Measurements from ENCODE around the gene TPO.

Gene TPO

DNA sequence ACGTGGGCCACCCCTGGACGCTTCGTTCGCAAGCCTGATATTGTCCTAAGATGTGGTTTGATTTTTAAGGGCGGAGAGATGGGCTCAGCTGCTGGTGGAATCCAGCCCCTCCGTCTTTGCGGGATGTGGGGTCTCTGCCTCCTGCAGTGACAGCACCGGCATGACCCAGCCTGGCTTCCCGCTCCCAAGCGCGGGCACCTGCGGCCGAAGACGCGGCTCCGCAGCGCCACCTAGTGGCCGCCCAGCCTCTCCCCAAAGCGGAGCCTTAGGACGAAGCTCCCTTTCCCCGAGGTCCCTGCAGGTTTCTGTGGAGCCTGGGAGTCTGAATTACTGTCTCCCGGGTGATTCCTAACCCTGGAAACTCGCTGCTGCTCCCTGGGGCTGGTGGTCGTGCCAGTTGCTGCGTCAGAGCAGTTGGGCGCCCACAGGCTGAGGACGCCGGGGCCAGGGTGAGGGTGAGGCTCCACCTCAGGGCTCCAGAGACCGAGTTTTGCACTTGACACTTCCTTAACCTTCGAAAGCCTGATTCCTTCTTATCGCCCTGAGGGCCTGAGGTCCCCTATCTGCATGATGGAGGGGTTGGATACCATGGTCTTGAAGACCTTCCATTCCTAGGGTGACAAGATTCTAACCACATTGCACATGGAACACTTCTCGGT, 137.5 kb downstream of the TPO start:
- H3K27ac ChIP-seq (ENCODE audit: low read depth in 2 of 2, low read length in 2 of 2), result no peak overlapping the region
- no peak overlapping the region for H3K4me3 ChIP-seq (ENCODE audit: low read length in 2 of 2)
- no peaks in the 10 kb centered on the region for H3K36me3 ChIP-seq (ENCODE audit: control insufficient read depth in 2 of 2, insufficient read depth in 2 of 2, low read length in 2 of 2)
- no peak overlapping the region for H3K9ac ChIP-seq (ENCODE audit: low read depth in 1 of 2, low read length in 2 of 2)
- no peaks in the 10 kb centered on the region for H3K4me1 ChIP-seq (ENCODE audit: control insufficient read depth in 2 of 2, insufficient read depth in 2 of 2, low read length in 2 of 2)
- no peaks in the 10 kb centered on the region for H3K9me3 ChIP-seq (ENCODE audit: control insufficient read depth in 2 of 2, low read length in 2 of 2)
- peaks cover 0 to 2% of the 10 kb centered on the region in 2 donors for H3K27me3 ChIP-seq (ENCODE audit: control insufficient read depth in 2 of 2, insufficient read depth in 2 of 2, low read length in 2 of 2)

DNA sequence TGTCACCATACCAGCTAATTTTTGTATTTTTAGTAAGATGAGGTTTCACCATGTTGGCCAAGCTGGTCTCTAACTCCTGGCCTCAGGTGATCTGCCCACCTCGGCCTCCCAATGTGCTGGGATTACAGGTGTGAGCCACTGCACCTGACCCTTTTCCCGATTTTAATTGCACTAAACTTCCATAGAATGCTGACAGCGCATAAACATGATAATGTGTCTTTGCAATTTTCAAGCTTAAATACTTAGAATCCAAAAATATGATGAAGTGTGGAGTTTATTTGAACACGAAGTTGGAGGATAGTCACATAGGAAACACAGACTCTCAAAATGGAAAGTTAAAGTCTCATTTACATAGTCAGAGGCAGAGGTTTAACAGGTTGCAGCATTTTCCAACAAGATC, 138.6 kb downstream of the TPO start:
- H3K27ac ChIP-seq (ENCODE audit: low read depth in 2 of 2, low read length in 2 of 2), result no peak overlapping the region
- H3K9ac ChIP-seq (ENCODE audit: low read depth in 1 of 2, low read length in 2 of 2), result no peak overlapping the region
- H3K36me3 ChIP-seq (ENCODE audit: control insufficient read depth in 2 of 2, insufficient read depth in 2 of 2, low read length in 2 of 2), result no peaks in the 10 kb centered on the region
- no peaks in the 10 kb centered on the region for H3K27me3 ChIP-seq (ENCODE audit: control insufficient read depth in 2 of 2, insufficient read depth in 2 of 2, low read length in 2 of 2)
- H3K9me3 ChIP-seq (ENCODE audit: control insufficient read depth in 2 of 2, low read length in 2 of 2), result no peaks in the 10 kb centered on the region
- no peaks in the 10 kb centered on the region for H3K4me1 ChIP-seq (ENCODE audit: control insufficient read depth in 2 of 2, insufficient read depth in 2 of 2, low read length in 2 of 2)
- no peak overlapping the region for H3K4me3 ChIP-seq (ENCODE audit: low read length in 2 of 2)

DNA sequence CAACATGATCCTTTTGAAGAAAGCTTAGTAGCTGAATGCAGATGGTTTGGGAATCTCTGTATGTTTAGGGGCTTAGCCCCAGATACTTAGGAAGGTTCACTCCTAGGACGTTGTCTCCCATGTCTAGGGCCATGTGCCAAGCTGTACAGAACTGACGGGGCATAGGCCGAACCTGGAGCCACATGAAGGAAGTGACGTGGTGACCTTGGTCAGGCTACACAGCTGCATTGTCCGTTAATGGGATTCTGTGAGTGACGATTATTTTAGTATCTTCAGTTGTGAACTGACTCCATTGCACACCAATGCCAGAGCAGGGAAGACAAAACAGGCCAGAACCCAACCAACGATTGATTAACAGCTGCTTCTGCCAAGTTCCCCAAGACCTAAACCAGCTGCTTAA, 139.3 kb downstream of the TPO start:
- Histone ChIP-seq H3K4me1 (ENCODE audit: control insufficient read depth in 2 of 2, insufficient read depth in 2 of 2, low read length in 2 of 2) (no peaks in the 10 kb centered on the region), H3K27ac (ENCODE audit: low read depth in 2 of 2, low read length in 2 of 2) (no peak overlapping the region)

DNA sequence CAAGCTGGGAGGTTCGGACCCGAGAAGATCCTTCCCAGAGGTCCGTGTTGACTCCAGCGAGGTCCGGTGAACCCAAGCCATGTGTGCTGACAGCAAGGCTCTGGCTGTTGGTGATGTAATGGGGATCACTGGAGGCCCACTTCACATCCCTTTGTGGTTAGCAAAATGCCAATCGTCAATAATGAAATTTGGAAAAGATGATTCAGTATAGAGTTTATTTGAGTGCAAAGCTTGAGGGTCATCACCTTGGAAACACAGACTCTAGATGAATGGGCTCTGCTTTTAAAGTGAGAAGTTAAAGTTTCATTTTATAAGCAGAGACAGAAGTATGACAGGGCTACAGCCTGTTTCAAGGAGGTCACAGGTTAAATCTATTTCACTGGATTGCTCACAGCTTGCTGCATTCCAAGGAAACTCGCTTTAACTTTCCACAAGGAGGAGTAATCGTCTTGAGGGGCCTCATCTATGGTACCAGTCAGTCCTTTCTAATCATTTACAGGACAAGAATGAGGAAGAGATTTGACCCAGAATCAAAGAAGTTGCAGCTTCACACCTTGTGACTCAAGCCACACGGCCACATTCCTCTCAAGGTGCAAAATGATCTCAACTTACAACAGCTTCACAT, 140.5 kb downstream of the TPO start:
- H3K36me3 ChIP-seq (ENCODE audit: control insufficient read depth in 2 of 2, insufficient read depth in 2 of 2, low read length in 2 of 2), result no peaks in the 10 kb centered on the region
- H3K9ac ChIP-seq (ENCODE audit: low read depth in 1 of 2, low read length in 2 of 2), result no peak overlapping the region
- no peaks in the 10 kb centered on the region for H3K4me1 ChIP-seq (ENCODE audit: control insufficient read depth in 2 of 2, insufficient read depth in 2 of 2, low read length in 2 of 2)
- no peak overlapping the region for H3K4me3 ChIP-seq (ENCODE audit: low read length in 2 of 2)
- H3K27me3 ChIP-seq (ENCODE audit: control insufficient read depth in 2 of 2, insufficient read depth in 2 of 2, low read length in 2 of 2), result no peaks in the 10 kb centered on the region
- H3K27ac ChIP-seq (ENCODE audit: low read depth in 2 of 2, low read length in 2 of 2), result no peak overlapping the region
- no peaks in the 10 kb centered on the region for H3K9me3 ChIP-seq (ENCODE audit: control insufficient read depth in 2 of 2, low read length in 2 of 2)

More for the DNA sequence above, 139.3 kb downstream of the TPO start:
- Histone ChIP-seq H3K9me3 (ENCODE audit: control insufficient read depth in 2 of 2, low read length in 2 of 2) (no peaks in the 10 kb centered on the region), H3K36me3 (ENCODE audit: control insufficient read depth in 2 of 2, insufficient read depth in 2 of 2, low read length in 2 of 2) (no peaks in the 10 kb centered on the region), H3K9ac (ENCODE audit: low read depth in 1 of 2, low read length in 2 of 2) (no peak overlapping the region), H3K27me3 (ENCODE audit: control insufficient read depth in 2 of 2, insufficient read depth in 2 of 2, low read length in 2 of 2) (no peaks in the 10 kb centered on the region), H3K4me3 (ENCODE audit: low read length in 2 of 2) (no peak overlapping the region)

DNA sequence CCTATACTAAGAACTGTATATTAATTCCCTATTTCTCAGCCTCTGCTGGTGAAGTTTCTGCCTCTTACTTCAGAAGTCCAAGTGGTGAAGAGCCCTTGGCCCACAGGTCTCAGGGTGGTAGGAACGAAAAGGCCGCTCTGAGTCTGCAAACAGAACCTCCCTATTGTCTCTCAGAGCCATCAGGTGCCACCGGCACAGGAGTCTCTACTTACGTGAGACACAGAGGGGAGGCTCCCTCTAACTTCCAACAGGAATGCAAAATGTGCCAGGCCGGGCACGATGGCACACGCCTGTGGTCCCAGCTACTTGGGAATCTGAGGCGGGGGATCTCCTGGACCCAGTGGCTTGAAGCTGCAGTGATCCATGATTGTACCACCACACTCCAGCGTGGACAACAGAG, 143.0 kb downstream of the TPO start:
- Histone ChIP-seq H3K36me3 (ENCODE audit: control insufficient read depth in 2 of 2, insufficient read depth in 2 of 2, low read length in 2 of 2) (no peaks in the 10 kb centered on the region), H3K9me3 (ENCODE audit: control insufficient read depth in 2 of 2, low read length in 2 of 2) (no peaks in the 10 kb centered on the region), H3K4me3 (ENCODE audit: low read length in 2 of 2) (no peak overlapping the region), H3K4me1 (ENCODE audit: control insufficient read depth in 2 of 2, insufficient read depth in 2 of 2, low read length in 2 of 2) (no peaks in the 10 kb centered on the region), H3K9ac (ENCODE audit: low read depth in 1 of 2, low read length in 2 of 2) (no peak overlapping the region), H3K27me3 (ENCODE audit: control insufficient read depth in 2 of 2, insufficient read depth in 2 of 2, low read length in 2 of 2) (no peaks in the 10 kb centered on the region), H3K27ac (ENCODE audit: low read depth in 2 of 2, low read length in 2 of 2) (no peak overlapping the region)

DNA sequence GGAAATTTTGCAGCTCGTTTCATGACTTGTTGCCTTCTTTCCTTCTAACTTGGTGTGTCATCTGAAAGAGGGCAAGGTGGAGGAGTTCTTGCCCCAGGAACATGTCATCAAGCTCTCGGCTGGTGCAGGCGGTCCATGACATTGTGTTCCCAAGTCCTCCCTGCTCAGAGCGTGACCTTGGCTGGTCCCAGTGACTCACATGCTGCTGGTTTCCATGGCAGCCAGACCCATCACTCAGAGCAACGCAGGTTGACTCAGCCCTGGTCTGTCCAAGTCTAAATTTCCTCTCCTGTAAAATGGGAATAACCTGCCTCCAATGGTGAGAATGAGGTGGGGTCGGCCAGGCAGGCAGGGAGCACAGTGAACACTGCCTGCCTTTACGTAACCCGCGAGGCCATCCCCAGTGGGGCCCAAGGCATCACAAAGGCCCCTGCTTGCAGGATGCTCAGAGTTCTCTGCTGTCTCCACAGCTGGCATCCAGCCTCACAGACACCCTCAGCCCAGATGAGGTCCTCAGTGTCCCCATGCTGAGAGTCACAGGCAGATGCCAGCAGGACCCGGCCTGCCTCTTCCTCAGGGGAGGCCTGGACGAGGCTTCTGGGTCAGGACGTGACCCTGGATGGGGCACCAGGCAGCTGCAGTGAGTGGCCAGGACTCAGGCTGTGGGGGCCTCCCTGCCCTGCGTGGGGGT, 143.7 kb downstream of the TPO start:
- H3K36me3 ChIP-seq (ENCODE audit: control insufficient read depth in 2 of 2, insufficient read depth in 2 of 2, low read length in 2 of 2), result no peaks in the 10 kb centered on the region
- H3K27ac ChIP-seq (ENCODE audit: low read depth in 2 of 2, low read length in 2 of 2), result no peak overlapping the region
- H3K27me3 ChIP-seq (ENCODE audit: control insufficient read depth in 2 of 2, insufficient read depth in 2 of 2, low read length in 2 of 2), result no peaks in the 10 kb centered on the region

DNA sequence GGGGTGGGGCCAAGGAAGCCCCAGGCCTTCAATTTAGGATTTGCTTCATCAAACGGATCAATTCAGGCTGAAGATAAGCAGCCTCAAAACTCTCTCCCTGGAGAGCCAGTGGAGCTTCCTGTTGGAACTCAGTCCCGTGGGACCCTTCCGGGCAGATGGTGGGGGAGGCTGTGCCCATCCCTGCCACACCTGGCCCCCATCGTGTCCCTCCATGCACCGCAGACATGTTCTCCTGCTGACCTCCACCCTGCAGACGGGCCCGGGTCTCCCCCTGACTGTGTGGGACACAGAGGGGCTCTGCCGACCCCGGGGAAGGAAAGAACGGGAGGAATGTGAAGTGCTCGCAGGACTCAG, 144.2 kb downstream of the TPO start:
- Histone ChIP-seq H3K4me3 (ENCODE audit: low read length in 2 of 2) (no peak overlapping the region), H3K9me3 (ENCODE audit: control insufficient read depth in 2 of 2, low read length in 2 of 2) (no peaks in the 10 kb centered on the region), H3K36me3 (ENCODE audit: control insufficient read depth in 2 of 2, insufficient read depth in 2 of 2, low read length in 2 of 2) (no peaks in the 10 kb centered on the region), H3K9ac (ENCODE audit: low read depth in 1 of 2, low read length in 2 of 2) (no peak overlapping the region), H3K4me1 (ENCODE audit: control insufficient read depth in 2 of 2, insufficient read depth in 2 of 2, low read length in 2 of 2) (no peaks in the 10 kb centered on the region), H3K27ac (ENCODE audit: low read depth in 2 of 2, low read length in 2 of 2) (no peak overlapping the region), H3K27me3 (ENCODE audit: control insufficient read depth in 2 of 2, insufficient read depth in 2 of 2, low read length in 2 of 2) (no peaks in the 10 kb centered on the region)

More for the DNA sequence above, 143.7 kb downstream of the TPO start:
- Histone ChIP-seq H3K4me3 (ENCODE audit: low read length in 2 of 2) (no peak overlapping the region), H3K9me3 (ENCODE audit: control insufficient read depth in 2 of 2, low read length in 2 of 2) (no peaks in the 10 kb centered on the region), H3K4me1 (ENCODE audit: control insufficient read depth in 2 of 2, insufficient read depth in 2 of 2, low read length in 2 of 2) (no peaks in the 10 kb centered on the region), H3K9ac (ENCODE audit: low read depth in 1 of 2, low read length in 2 of 2) (no peak overlapping the region)

DNA sequence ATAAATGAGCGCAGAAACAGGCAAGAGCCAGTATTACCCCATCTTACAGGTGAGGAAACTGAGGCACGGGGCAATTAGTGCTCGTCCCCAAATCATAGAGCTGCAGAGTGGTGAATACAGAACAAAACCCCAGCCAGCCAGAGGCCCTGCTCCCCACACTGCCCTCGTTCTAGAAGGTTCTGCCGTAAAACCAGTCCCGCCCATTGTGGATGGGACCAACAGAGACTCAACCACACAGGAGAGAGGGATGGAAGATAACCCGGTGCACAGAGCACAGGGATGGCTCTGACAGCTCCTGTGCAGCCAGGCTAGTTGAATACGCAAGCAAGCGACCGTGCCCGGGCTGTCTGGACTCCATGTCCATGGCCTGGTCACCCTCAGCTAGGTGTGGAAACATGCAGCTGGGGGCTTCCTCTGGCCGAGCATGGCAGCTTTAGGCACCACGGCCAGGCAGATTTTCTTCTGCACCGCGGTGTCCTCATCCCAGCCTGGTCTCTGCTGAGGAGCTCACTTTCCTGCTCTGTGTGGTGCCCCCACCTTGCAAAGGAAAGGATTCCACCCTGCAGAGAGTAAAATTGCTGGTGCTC, 146.4 kb downstream of the TPO start:
- H3K9ac ChIP-seq (ENCODE audit: low read depth in 1 of 2, low read length in 2 of 2), result no peak overlapping the region
- H3K4me3 ChIP-seq (ENCODE audit: low read length in 2 of 2), result no peak overlapping the region
- no peaks in the 10 kb centered on the region for H3K36me3 ChIP-seq (ENCODE audit: control insufficient read depth in 2 of 2, insufficient read depth in 2 of 2, low read length in 2 of 2)
- no peaks in the 10 kb centered on the region for H3K27me3 ChIP-seq (ENCODE audit: control insufficient read depth in 2 of 2, insufficient read depth in 2 of 2, low read length in 2 of 2)
- no peaks in the 10 kb centered on the region for H3K9me3 ChIP-seq (ENCODE audit: control insufficient read depth in 2 of 2, low read length in 2 of 2)
- H3K4me1 ChIP-seq (ENCODE audit: control insufficient read depth in 2 of 2, insufficient read depth in 2 of 2, low read length in 2 of 2), result no peaks in the 10 kb centered on the region
- H3K27ac ChIP-seq (ENCODE audit: low read depth in 2 of 2, low read length in 2 of 2), result no peak overlapping the region

DNA sequence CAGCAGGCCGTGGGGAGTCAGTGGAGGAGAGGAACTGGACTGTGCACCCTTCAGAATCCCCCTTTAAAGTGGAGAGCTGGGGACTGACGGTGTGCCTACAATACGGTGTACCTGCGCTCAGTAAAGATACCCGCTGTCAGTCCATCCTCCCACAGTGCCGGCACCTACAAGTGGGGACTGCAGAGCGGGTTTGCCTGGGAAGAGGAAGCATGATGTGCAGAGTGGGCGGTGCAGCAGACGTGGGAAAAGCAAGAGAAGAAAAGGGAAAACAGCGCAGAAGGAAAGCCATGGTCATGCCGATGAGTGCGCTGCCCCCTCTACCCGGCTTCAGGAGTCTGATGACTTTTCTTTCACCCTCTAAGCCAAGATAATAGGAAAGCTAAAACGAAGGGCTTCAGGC, 148.0 kb downstream of the TPO start:
- Histone ChIP-seq H3K4me1 (ENCODE audit: control insufficient read depth in 2 of 2, insufficient read depth in 2 of 2, low read length in 2 of 2) (no peaks in the 10 kb centered on the region), H3K27ac (ENCODE audit: low read depth in 2 of 2, low read length in 2 of 2) (no peak overlapping the region), H3K4me3 (ENCODE audit: low read length in 2 of 2) (no peak overlapping the region), H3K9ac (ENCODE audit: low read depth in 1 of 2, low read length in 2 of 2) (no peak overlapping the region), H3K9me3 (ENCODE audit: control insufficient read depth in 2 of 2, low read length in 2 of 2) (no peaks in the 10 kb centered on the region), H3K36me3 (ENCODE audit: control insufficient read depth in 2 of 2, insufficient read depth in 2 of 2, low read length in 2 of 2) (no peaks in the 10 kb centered on the region), H3K27me3 (ENCODE audit: control insufficient read depth in 2 of 2, insufficient read depth in 2 of 2, low read length in 2 of 2) (no peaks in the 10 kb centered on the region)

DNA sequence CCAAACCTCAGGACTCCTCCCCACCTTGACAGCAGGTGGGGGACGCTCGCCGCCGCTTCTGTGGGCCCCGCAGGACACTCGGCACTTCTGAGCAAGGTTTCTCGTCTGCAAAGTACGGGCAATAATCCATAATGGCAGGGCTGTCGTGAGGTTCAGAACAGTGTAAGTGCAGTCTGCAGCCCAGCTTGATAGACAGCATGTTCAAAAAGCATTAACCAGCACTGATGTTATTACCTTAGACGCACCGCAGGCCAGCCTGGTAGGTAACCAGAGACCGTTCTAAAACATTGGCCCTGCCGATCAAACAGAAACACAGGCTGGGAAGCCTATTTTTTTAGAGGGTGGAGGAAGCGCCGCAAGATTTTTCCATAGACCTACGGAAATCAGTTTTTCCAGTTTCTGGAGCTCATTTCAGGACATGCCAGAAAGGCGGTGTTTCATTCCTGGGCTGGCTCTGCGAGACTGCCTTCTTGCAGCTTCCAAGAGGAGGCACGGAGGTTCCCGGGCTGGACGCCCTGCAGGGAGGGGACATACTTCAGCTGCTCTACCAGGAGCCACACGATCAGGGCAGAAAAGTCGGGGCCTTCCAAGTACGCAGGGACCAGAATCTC, 148.7 kb downstream of the TPO start:
- Histone ChIP-seq H3K4me3 (ENCODE audit: low read length in 2 of 2) (no peak overlapping the region), H3K27me3 (ENCODE audit: control insufficient read depth in 2 of 2, insufficient read depth in 2 of 2, low read length in 2 of 2) (no peaks in the 10 kb centered on the region), H3K27ac (ENCODE audit: low read depth in 2 of 2, low read length in 2 of 2) (no peak overlapping the region), H3K9ac (ENCODE audit: low read depth in 1 of 2, low read length in 2 of 2) (no peak overlapping the region), H3K4me1 (ENCODE audit: control insufficient read depth in 2 of 2, insufficient read depth in 2 of 2, low read length in 2 of 2) (no peaks in the 10 kb centered on the region), H3K9me3 (ENCODE audit: control insufficient read depth in 2 of 2, low read length in 2 of 2) (no peaks in the 10 kb centered on the region), H3K36me3 (ENCODE audit: control insufficient read depth in 2 of 2, insufficient read depth in 2 of 2, low read length in 2 of 2) (no peaks in the 10 kb centered on the region)

Data from mucosa of rectum (tissue), 2 donors.